KOPT-K1 (cell line): ENCODE results near the gene NEB.

Source experiments
- H3K27ac ChIP-seq: fragments of 200-600 bp; sonication (generic); 2 replicates; pipeline ENCODE4 v1.5.1; 2016; ENCODE audit warnings: antibody characterized with exemption, mild to moderate bottlenecking, low read depth, low read length; ENCODE audit not compliant: poor library complexity, severe bottlenecking
- H3K36me3 ChIP-seq: fragments of 200-600 bp; sonication (generic); 2 replicates; pipeline ENCODE4 v1.5.1; 2017; ENCODE audit warnings: antibody characterized with exemption, mild to moderate bottlenecking, low read length, moderate library complexity; ENCODE audit not compliant: insufficient read depth
- H3K9me3 ChIP-seq: fragments of 200-600 bp; sonication (generic); 2 replicates; pipeline ENCODE4 v1.5.1; 2017; ENCODE audit warnings: antibody characterized with exemption, low read length, mild to moderate bottlenecking; ENCODE audit not compliant: insufficient read depth, poor library complexity, severe bottlenecking

NEB gene

GRCh38 chr2:151508519-151508918 is 225.8 kb downstream of the NEB start:
- no peaks in the 10 kb centered on the region for H3K9me3 ChIP-seq
- H3K27ac ChIP-seq: no peak overlapping the region
- no peaks in the 10 kb centered on the region for H3K36me3 ChIP-seq

GRCh38 chr2:151506170-151506569 is 228.1 kb downstream of the NEB start:
- H3K36me3 ChIP-seq: no peaks in the 10 kb centered on the region
- no peaks in the 10 kb centered on the region for H3K9me3 ChIP-seq
- no peak overlapping the region for H3K27ac ChIP-seq

GRCh38 chr2:151498178-151498577 is 236.1 kb downstream of the NEB start:
- H3K9me3 ChIP-seq: no peaks in the 10 kb centered on the region
- H3K36me3 ChIP-seq: no peaks in the 10 kb centered on the region
- H3K27ac ChIP-seq: no peak overlapping the region

GRCh38 chr2:151491496-151491895 is 242.8 kb downstream of the NEB start:
- Histone ChIP-seq H3K9me3 (no peaks in the 10 kb centered on the region), H3K36me3 (peaks cover 14% of the 10 kb centered on the region), H3K27ac (no peak overlapping the region)

- Histone ChIP-seq H3K27ac (no peak overlapping the region), H3K9me3 (no peaks in the 10 kb centered on the region), H3K36me3 (peaks cover 26% of the 10 kb centered on the region)
Measured at GRCh38 chr2:151490276-151490675, 244.0 kb downstream of the NEB start.

- H3K36me3 ChIP-seq: peaks cover 58% of the 10 kb centered on the region
- no peak overlapping the region for H3K27ac ChIP-seq
- no peaks in the 10 kb centered on the region for H3K9me3 ChIP-seq
Measured at GRCh38 chr2:151486053-151486452, 248.2 kb downstream of the NEB start.

- peaks cover 73% of the 10 kb centered on the region for H3K36me3 ChIP-seq
- no peaks in the 10 kb centered on the region for H3K9me3 ChIP-seq
- H3K27ac ChIP-seq: no peak overlapping the region
Measured at GRCh38 chr2:151484100-151484499, 250.2 kb downstream of the NEB start.

GRCh38 chr2:151483546-151483945 is 250.7 kb downstream of the NEB start:
- Histone ChIP-seq H3K27ac (no peak overlapping the region), H3K9me3 (no peaks in the 10 kb centered on the region), H3K36me3 (peaks cover 79% of the 10 kb centered on the region)

GRCh38 chr2:151482171-151482725 is 252.0 kb downstream of the NEB start:
- peaks cover 92% of the 10 kb centered on the region for H3K36me3 ChIP-seq
- H3K27ac ChIP-seq: no peak overlapping the region
- no peaks in the 10 kb centered on the region for H3K9me3 ChIP-seq

GRCh38 chr2:151481744-151482143 is 252.5 kb downstream of the NEB start:
- Histone ChIP-seq H3K36me3 (peaks cover 97% of the 10 kb centered on the region), H3K9me3 (no peaks in the 10 kb centered on the region), H3K27ac (no peak overlapping the region)

GRCh38 chr2:151478011-151478410 is 256.3 kb downstream of the NEB start:
- Histone ChIP-seq H3K27ac (no peak overlapping the region), H3K9me3 (no peaks in the 10 kb centered on the region), H3K36me3 (peaks cover 99% of the 10 kb centered on the region)

- Histone ChIP-seq H3K9me3 (no peaks in the 10 kb centered on the region), H3K27ac (no peak overlapping the region), H3K36me3 (peaks cover 92% of the 10 kb centered on the region)
Measured at GRCh38 chr2:151476287-151476686, 258.0 kb downstream of the NEB start.

GRCh38 chr2:151475071-151475470 is 259.2 kb downstream of the NEB start:
- Histone ChIP-seq H3K36me3 (peaks cover 92% of the 10 kb centered on the region), H3K27ac (no peak overlapping the region), H3K9me3 (peaks cover 3% of the 10 kb centered on the region)

- Histone ChIP-seq H3K9me3 (peaks cover 3% of the 10 kb centered on the region), H3K27ac (no peak overlapping the region), H3K36me3 (peaks cover 92% of the 10 kb centered on the region)
Measured at GRCh38 chr2:151472966-151473365, 261.3 kb downstream of the NEB start.

GRCh38 chr2:151470556-151470955 is 263.7 kb downstream of the NEB start:
- Histone ChIP-seq H3K27ac (no peak overlapping the region), H3K9me3 (peaks cover 3% of the 10 kb centered on the region), H3K36me3 (peaks cover 92% of the 10 kb centered on the region)

GRCh38 chr2:151465771-151466170 is 268.5 kb downstream of the NEB start:
- H3K9me3 ChIP-seq: peaks cover 3% of the 10 kb centered on the region
- peaks cover 100% of the 10 kb centered on the region for H3K36me3 ChIP-seq

More at GRCh38 chr2:151465771-151466170, 268.5 kb downstream of the NEB start:
- no peak overlapping the region for H3K27ac ChIP-seq
